ENCODE results near the gene ATG13. TPM values are rescaled to one million over a fixed set of nuclear protein-coding genes. Genes with fewer than 3 reads are reported as not detected.
A peak's percentile ranks its signal among the peaks of the same experiment; 100 is the strongest.

The ATG13 gene
- total RNA-seq, 1 experiment from 2014 or later = 75.1 TPM

DNA sequence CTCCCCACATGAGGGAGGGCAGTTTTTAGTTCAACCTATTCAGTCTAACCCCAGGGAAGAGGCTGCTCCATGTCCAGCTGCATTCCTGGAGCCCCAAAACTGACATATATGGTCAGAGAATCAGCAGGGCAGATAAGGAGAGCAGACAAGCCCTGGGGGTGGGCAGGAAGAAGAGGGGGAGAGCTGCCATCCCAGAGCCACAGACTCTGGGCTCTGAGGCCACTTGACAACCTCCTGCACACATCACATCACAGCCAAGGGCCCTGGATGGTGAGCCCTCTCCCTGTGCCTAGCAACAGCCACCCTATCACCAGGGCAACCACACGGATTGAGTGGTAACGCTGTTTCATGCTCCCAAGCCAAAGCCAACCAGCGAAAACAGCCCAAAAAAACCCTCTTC, 80.0 kb downstream of the ATG13 start:
- no TSS peak for BruUV-seq (replicated peaks)
- intact Hi-C loops (cut with micrococcal nuclease) = no loop called here
- no peak for DNase-seq (ENCODE audit: unreplicated experiment)
- H3K9me3 Mint-ChIP-seq (ENCODE audit: unreplicated experiment) = no peaks in the 10 kb centered on the region
- no peaks in the 10 kb centered on the region for H3K27me3 Mint-ChIP-seq (ENCODE audit: insufficient read depth, unreplicated experiment)
- peak overlapping the region; percentile 13 for H3K27ac Mint-ChIP-seq (ENCODE audit: low read depth, unreplicated experiment)
- H3K36me3 Mint-ChIP-seq (ENCODE audit: insufficient read depth, unreplicated experiment) = peaks cover 54% of the 10 kb centered on the region
- H3K4me3 Mint-ChIP-seq (ENCODE audit: unreplicated experiment) = no peak overlapping the region
- H3K4me1 Mint-ChIP-seq (ENCODE audit: insufficient read depth, unreplicated experiment) = peaks cover 21% of the 10 kb centered on the region
- ChIA-PET POLR2A (interaction anchor here (0.9 to 7.0 kb wide), 3 partner anchors 11 to 81 kb away, joined by 5 to 150 read pairs (median 7); no protein-coding TSS in a partner anchor), CTCF (no interaction called here)
- TF ChIP-seq, protein P1, sequence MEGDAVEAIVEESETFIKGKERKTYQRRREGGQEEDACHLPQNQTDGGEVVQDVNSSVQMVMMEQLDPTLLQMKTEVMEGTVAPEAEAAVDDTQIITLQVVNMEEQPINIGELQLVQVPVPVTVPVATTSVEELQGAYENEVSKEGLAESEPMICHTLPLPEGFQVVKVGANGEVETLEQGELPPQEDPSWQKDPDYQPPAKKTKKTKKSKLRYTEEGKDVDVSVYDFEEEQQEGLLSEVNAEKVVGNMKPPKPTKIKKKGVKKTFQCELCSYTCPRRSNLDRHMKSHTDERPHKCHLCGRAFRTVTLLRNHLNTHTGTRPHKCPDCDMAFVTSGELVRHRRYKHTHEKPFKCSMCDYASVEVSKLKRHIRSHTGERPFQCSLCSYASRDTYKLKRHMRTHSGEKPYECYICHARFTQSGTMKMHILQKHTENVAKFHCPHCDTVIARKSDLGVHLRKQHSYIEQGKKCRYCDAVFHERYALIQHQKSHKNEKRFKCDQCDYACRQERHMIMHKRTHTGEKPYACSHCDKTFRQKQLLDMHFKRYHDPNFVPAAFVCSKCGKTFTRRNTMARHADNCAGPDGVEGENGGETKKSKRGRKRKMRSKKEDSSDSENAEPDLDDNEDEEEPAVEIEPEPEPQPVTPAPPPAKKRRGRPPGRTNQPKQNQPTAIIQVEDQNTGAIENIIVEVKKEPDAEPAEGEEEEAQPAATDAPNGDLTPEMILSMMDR (IDR thresholded peaks at IDR 0.05; ENCODE audit: unreplicated experiment) = no peak

DNA sequence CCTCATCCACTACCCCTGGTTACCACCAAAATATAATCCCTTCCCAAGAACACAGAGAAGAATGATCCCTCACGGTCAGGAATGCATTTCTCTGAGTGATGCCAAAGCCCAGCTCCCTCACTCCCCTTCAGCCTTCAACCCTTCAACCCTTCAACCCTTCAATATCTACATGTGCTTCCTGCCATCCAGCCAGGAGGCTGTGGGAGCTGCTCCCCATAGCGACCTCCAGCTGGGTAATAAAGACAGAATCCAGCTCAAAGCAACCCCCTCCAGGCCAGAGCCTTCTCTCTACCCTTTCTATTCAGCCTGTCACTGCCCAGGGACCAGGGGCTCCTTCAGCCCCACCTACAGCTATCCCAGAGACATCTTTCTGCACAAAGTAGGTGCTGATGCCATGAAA, 80.4 kb downstream of the ATG13 start:
- H3K36me3 Mint-ChIP-seq (ENCODE audit: insufficient read depth, unreplicated experiment) = peaks cover 55% of the 10 kb centered on the region

DNA sequence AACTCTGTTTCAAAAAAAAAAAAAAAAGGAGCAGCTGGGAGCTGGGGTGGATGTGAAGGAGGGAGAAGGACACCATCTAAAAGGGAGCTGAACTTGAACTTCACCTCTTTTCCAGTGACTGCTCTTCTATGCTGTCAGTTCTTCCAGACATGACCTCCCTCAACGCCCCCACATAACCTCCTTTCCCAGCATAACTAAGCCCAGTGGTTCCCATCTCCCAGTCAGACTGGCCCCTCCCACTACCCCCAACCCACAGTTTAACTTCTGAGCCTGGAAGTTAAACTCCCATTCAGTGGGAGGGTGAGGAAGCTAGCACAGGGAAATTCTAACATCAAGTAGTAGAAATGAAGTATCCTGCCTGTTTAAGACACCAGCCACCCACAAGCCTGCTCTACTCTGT, 81.2 kb downstream of the ATG13 start:
- H3K4me1 Mint-ChIP-seq (ENCODE audit: insufficient read depth, unreplicated experiment) = peaks cover 21% of the 10 kb centered on the region
- ChIA-PET POLR2A (interaction anchor here (1.1 to 7.0 kb wide), 4 partner anchors 12 to 82 kb away, joined by 7 to 150 read pairs (median 26); no protein-coding TSS in a partner anchor), CTCF (interaction anchor here (0.6 to 0.7 kb wide), 4 partner anchors 11 to 321 kb away, joined by 3 to 5 read pairs (median 4); partner anchors contain the start of gene HARBI1)
- BruUV-seq (replicated peaks) = no TSS peak
- DNase-seq (ENCODE audit: unreplicated experiment) = no peak
- H3K27ac Mint-ChIP-seq (ENCODE audit: low read depth, unreplicated experiment) = no peak overlapping the region
- TF ChIP-seq, protein P1 (IDR thresholded peaks at IDR 0.05; ENCODE audit: unreplicated experiment) = no peak
- peak overlapping the region; percentile 29 for H3K4me3 Mint-ChIP-seq (ENCODE audit: unreplicated experiment)
- intact Hi-C loops (cut with micrococcal nuclease) = no loop called here
- H3K9me3 Mint-ChIP-seq (ENCODE audit: unreplicated experiment) = no peaks in the 10 kb centered on the region
- peaks cover 52% of the 10 kb centered on the region for H3K36me3 Mint-ChIP-seq (ENCODE audit: insufficient read depth, unreplicated experiment)
- no peaks in the 10 kb centered on the region for H3K27me3 Mint-ChIP-seq (ENCODE audit: insufficient read depth, unreplicated experiment)

More for the DNA sequence above, 80.4 kb downstream of the ATG13 start:
- Mint-ChIP-seq H3K27me3 (ENCODE audit: insufficient read depth, unreplicated experiment) (no peaks in the 10 kb centered on the region), H3K4me1 (ENCODE audit: insufficient read depth, unreplicated experiment) (peaks cover 21% of the 10 kb centered on the region), H3K27ac (ENCODE audit: low read depth, unreplicated experiment) (peak overlapping the region; percentile 13), H3K4me3 (ENCODE audit: unreplicated experiment) (no peak overlapping the region), H3K9me3 (ENCODE audit: unreplicated experiment) (no peaks in the 10 kb centered on the region)
- CTCF ChIA-PET = interaction anchor here (0.7 kb wide), 1 partner anchor 10 kb away, joined by 5 read pairs; no protein-coding TSS in a partner anchor
- BruUV-seq (replicated peaks) = no TSS peak
- POLR2A ChIA-PET = interaction anchor here (0.9 to 7.0 kb wide), 3 partner anchors 11 to 81 kb away, joined by 5 to 150 read pairs (median 7); no protein-coding TSS in a partner anchor
- intact Hi-C loops (cut with micrococcal nuclease) = no loop called here
- DNase-seq (ENCODE audit: unreplicated experiment) = no peak
- TF ChIP-seq, protein P1 (IDR thresholded peaks at IDR 0.05; ENCODE audit: unreplicated experiment) = no peak

GRCh38 chr11:46700241-46701077, 83.1 kb downstream of the ATG13 start, which contains the start of the genes ARHGAP1 and ZNF408:
Gene ARHGAP1 (minus strand): TSS chr11:46700619. CDS start chr11:46696107, 4,512 bp downstream.
Gene ZNF408 (plus strand): TSS chr11:46701031. CDS start chr11:46701048, 17 bp downstream.
- peak within 1 kb of the TSS; percentile 99 for H3K4me3 Mint-ChIP-seq (ENCODE audit: unreplicated experiment)
- H3K4me1 Mint-ChIP-seq (ENCODE audit: insufficient read depth, unreplicated experiment) = peaks cover 21% of the 10 kb centered on the region
- ChIA-PET POLR2A (interaction anchor here (0.6 to 7.0 kb wide), 23 partner anchors 10 to 779 kb away, joined by 3 to 150 read pairs (median 4); partner anchors contain the start of genes AMBRA1, ATG13, CKAP5 and CSTPP1), CTCF (interaction anchor here (0.8 to 1.9 kb wide), 3 partner anchors 10 to 31 kb away, joined by 5 to 9 read pairs (median 5); no protein-coding TSS in a partner anchor)
- peaks cover 52% of the 10 kb centered on the region for H3K36me3 Mint-ChIP-seq (ENCODE audit: insufficient read depth, unreplicated experiment)
- TF ChIP-seq, protein P1 (IDR thresholded peaks at IDR 0.05; ENCODE audit: unreplicated experiment) = no peak
- peak; percentile 98 for DNase-seq (ENCODE audit: unreplicated experiment)
- no peaks in the 10 kb centered on the region for H3K9me3 Mint-ChIP-seq (ENCODE audit: unreplicated experiment)
- H3K27ac Mint-ChIP-seq (ENCODE audit: low read depth, unreplicated experiment) = peak within 1 kb of the TSS; percentile 98
- intact Hi-C loops (cut with micrococcal nuclease) = no loop called here
- H3K27me3 Mint-ChIP-seq (ENCODE audit: insufficient read depth, unreplicated experiment) = no peaks in the 10 kb centered on the region
- no TSS peak for BruUV-seq (replicated peaks)
